HG03025 (cell line): Measurements from ENCODE around the gene NFKBIL1.

Source experiments
- ATAC-seq: cut with Tn5 transposase; IDR thresholded peaks from one replicate; pipeline ENCODE4 v1.9.1; 2021; ENCODE audit warnings: mild to moderate bottlenecking, moderate library complexity; ENCODE audit not compliant: unreplicated experiment, low FRiP score

NFKBIL1 gene

GRCh38 chr6:31558631-31559500, 11.5 kb downstream of the NFKBIL1 start:
- no peak for ATAC-seq

GRCh38 chr6:31559606-31559957, 12.2 kb downstream of the NFKBIL1 start:
- ATAC-seq: no peak

GRCh38 chr6:31559958-31560696, 12.7 kb downstream of the NFKBIL1 start:
- no peak for ATAC-seq

GRCh38 chr6:31560697-31561058, 13.3 kb downstream of the NFKBIL1 start:
- ATAC-seq: no peak

GRCh38 chr6:31567531-31568370, 20.3 kb downstream of the NFKBIL1 start:
- ATAC-seq: no peak

GRCh38 chr6:31568537-31568961, 21.1 kb downstream of the NFKBIL1 start:
- no peak for ATAC-seq

- no peak for ATAC-seq
Observed at GRCh38 chr6:31569861-31570536, 22.6 kb downstream of the NFKBIL1 start.

- ATAC-seq: no peak
Observed at GRCh38 chr6:31572041-31572911, 24.9 kb downstream of the NFKBIL1 start, which contains the start of gene LTA. TSS of gene LTA (plus strand) at chr6:31572289. CDS start at chr6:31572743, 454 bp downstream.

- no peak for ATAC-seq
Observed at GRCh38 chr6:31573239-31574105, 26.1 kb downstream of the NFKBIL1 start.

- no peak for ATAC-seq
Observed at GRCh38 chr6:31574106-31575061, 27.0 kb downstream of the NFKBIL1 start.

GRCh38 chr6:31575335-31575901, 28.0 kb downstream of the NFKBIL1 start, which contains the start of gene TNF:
TSS of gene TNF (plus strand) at chr6:31575565. CDS start at chr6:31575742, 177 bp downstream.
- no peak for ATAC-seq

- ATAC-seq: no peak
Observed at GRCh38 chr6:31575952-31576685, 28.7 kb downstream of the NFKBIL1 start.

GRCh38 chr6:31576897-31577578, 29.6 kb downstream of the NFKBIL1 start:
- no peak for ATAC-seq

- ATAC-seq: no peak
Observed at GRCh38 chr6:31577579-31577966, 30.2 kb downstream of the NFKBIL1 start.
